ENCODE data around the gene KRTAP10-4.
"Not testable (repeated sequence)": the region's sequence is repeated elsewhere in the genome, so short reads cannot be mapped to it uniquely, and the experiment has no call there.

Gene KRTAP10-4

GRCh38 chr21:44599264-44600029, 25.9 kb downstream of the KRTAP10-4 start:
- no peak for DNase-seq (ENCODE audit: low read depth)

DNA sequence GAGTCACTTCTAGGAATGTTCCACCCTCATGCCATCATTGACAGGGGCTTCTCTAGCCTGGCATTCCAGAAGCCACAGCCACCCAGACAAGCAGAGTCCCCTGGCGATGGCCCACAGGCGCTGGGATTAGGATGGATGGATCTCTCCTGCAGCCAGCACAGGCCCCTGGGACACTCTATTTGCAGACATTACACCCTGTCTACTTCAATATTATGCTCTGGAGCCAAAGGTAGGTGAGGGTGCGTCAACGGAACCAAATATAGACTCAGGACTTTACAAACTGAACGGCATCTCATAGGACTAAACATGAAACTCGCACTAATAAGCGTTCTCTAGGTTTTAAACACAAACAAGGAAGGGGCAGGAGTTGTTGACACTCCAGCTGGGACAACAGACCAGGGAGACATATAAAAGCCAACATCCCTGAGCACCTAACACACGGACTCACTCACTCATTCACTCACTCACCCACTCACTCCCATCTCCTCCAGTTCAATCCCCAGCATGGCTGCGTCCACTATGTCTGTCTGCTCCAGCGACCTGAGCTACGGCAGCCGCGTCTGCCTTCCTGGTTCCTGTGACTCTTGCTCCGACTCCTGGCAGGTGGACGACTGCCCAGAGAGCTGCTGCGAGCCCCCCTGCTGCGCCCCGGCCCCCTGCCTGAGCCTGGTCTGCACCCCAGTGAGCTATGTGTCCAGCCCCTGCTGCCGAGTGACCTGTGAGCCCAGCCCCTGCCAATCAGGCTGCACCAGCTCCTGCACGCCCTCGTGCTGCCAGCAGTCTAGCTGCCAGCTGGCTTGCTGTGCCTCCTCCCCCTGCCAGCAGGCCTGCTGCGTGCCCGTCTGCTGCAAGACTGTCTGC, 26.8 kb downstream of the KRTAP10-4 start, which contains the start of gene KRTAP10-7:
Gene KRTAP10-7 (plus strand): TSS at position 480 of the 861 bp plus-strand sequence. CDS start 25 bp downstream, at position 505.
- not testable (repeated sequence) for DNase-seq (ENCODE audit: low read depth)

- not testable (repeated sequence) for DNase-seq (ENCODE audit: low read depth)
These were observed 27.6 kb downstream of the KRTAP10-4 start for GRCh38 chr21:44601091-44601490.

GRCh38 chr21:44601596-44602462, 28.3 kb downstream of the KRTAP10-4 start:
- no peak for DNase-seq (ENCODE audit: low read depth)

DNA sequence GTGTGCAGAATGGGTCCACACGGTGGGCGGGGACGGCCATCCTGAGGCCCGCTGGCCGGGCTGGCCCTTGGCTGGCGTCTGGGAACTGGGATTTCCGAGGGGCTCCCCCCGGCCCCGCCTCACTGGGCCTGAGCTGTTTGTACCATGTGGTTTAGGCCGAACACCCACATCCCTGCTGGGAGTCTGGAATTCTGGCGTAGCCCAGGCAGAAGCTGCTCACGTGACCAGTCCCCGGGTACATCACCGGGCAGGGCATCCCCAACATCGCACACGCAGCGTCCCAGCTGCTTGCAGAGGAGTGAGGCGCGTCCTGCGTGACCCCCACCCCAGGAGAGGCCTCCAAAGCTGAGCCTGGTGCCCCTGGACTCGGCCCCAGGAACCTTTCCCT, 28.9 kb downstream of the KRTAP10-4 start:
- no peak for DNase-seq (ENCODE audit: low read depth)

- no peak for DNase-seq (ENCODE audit: low read depth)
These were observed 29.8 kb downstream of the KRTAP10-4 start for GRCh38 chr21:44603109-44603875.

DNA sequence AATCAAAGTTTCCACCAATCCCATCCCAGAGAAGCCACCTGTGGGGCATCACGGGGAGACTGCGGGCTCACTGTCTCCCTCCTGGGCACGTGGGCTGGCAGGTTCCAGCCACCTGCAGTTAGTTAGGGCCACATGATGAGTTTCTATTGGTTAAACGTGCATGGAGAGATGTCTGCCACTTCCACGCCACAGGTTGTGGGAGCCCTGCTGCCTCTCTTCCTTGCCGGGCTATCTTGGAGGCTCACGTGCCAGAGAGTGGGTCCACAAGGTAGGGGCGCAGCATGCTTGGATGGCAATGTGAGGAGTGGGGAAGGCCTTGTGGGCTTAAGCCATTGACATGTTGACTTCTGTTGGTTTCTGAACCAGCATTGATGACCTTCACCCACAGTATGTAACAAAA, 30.4 kb downstream of the KRTAP10-4 start:
- no peak for DNase-seq (ENCODE audit: low read depth)

DNA sequence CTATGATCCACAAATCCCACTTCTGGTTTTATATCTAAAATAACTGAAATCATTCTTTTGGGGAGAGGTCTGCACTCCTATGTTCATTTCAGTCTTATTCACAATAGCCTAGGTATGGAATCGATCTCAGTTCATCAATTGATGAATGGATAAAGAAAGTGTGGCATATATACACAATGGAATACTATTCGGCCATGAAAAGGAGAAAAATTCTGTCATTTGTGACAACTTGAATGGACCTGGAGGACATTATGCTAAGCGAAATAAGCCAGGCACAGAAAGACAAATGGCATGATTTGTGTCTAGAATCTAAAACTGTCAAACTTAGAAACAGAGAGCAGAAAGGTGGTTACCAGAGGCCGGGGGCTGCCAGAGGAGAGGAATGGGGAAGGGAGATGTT, 33.0 kb downstream of the KRTAP10-4 start:
- DNase-seq (ENCODE audit: low read depth): no peak

- DNase-seq (ENCODE audit: low read depth): no peak
These were observed 35.7 kb downstream of the KRTAP10-4 start for GRCh38 chr21:44609193-44609592.

- not testable (repeated sequence) for DNase-seq (ENCODE audit: low read depth)
These were observed 36.8 kb downstream of the KRTAP10-4 start for GRCh38 chr21:44610157-44610843.

- no peak for DNase-seq (ENCODE audit: low read depth)
These were observed 38.0 kb downstream of the KRTAP10-4 start for GRCh38 chr21:44611551-44611950.

DNA sequence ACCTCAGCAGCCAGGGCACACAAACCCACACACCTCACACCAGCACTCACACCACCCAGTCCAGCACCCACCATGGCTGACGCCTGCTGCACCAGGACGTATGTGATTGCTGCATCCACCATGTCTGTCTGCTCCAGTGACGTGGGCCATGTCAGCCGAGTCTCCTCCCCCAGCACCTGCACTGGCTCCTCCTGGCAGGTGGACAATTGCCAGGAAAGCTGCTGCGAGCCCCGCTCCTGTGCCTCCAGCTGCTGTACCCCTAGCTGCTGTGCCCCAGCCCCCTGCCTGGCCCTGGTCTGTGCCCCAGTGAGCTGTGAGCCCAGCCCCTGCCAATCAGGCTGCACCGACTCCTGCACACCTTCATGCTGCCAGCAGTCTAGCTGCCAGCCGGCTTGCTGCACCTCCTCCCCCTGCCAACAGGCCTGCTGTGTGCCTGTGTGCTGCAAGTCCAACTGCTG, 38.5 kb downstream of the KRTAP10-4 start, which contains the start of gene KRTAP10-8:
Gene KRTAP10-8 (plus strand): TSS at position 51 of the 458 bp plus-strand sequence. CDS start 22 bp downstream, at position 73.
- no peak for DNase-seq (ENCODE audit: low read depth)

GRCh38 chr21:44612669-44613229, 39.2 kb downstream of the KRTAP10-4 start:
- no peak for DNase-seq (ENCODE audit: low read depth)

DNA sequence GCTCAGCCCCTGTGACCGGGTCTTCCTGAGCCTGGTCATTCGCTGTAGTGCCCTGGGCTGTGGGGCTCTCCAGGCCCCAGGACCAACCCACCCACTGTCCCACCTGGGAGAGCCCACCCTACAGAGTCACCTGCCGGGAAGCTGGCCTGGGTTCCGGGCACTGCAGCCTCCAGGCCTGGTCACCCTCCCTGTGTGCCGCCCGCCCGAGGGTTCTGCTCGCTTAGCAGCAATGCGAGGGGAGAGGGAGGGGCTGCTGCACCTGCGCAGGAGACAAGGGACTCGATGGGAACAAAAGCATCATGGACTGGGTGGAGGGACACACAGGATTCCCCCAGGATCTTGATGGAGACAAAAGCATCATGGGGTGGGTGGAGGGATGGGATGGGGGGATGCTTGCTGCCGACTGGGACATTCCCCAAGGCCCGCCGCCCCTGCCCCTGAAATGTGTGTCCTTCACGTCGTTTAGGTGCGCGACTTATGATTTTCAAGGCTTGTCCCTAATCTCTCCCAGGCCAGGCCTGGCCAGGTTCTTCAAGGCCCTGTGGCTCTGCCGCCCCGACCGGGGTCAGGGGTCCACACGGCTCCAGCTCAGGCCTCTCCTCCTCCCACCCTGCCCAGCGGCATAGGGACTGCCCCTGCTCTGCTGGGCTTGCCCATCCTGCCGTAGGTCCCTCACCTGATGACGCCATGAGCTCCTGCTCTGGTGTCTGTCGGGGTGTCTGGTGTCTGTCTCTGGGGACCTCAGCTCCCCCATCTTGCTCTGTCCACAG, 40.0 kb downstream of the KRTAP10-4 start:
- no peak for DNase-seq (ENCODE audit: low read depth)

DNA sequence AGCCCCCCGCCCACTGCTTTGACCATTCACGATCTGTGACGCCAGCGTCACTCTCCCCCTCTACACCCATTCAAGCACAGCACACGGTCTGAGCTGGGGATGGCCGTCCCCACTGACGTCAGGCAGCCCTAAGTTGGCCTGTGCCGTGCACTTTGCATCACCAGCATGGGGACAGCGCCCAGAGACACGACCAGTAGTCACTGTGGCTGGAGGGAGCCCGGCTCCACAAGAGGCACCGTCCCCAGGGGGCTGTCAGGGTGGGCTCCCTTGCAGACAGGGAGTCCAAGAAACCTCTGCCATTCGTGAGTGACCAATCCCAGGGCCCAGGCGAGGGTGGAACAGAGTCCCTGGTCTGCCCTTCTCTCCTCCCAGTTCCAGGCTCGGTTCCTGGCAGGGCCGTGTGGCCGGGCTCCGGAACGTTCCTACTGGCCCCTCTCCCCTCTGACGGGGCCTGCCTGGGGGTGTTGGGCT, 40.7 kb downstream of the KRTAP10-4 start:
- no peak for DNase-seq (ENCODE audit: low read depth)

GRCh38 chr21:44614961-44615391, 41.4 kb downstream of the KRTAP10-4 start:
- no peak for DNase-seq (ENCODE audit: low read depth)

DNA sequence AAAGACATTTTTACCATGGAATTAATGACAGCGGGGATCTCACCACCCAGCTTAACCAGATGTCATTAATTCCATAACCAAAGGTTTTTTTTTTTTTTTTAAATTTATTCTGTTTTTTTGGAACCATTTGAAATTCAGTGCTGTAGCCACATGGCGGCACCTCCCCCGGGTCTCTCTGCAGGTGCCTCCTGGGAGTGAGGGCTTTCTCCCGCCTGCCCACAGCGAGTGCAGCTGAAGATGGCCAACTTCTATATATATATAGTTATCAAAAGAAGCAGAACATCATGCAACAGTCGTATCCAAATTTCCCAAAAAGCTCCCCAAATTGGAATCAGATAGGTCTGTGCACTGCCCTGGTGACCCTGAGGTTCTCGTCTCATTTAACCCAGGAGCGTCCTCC, 41.9 kb downstream of the KRTAP10-4 start:
- DNase-seq (ENCODE audit: low read depth): no peak

- DNase-seq (ENCODE audit: low read depth): no peak
These were observed 42.5 kb downstream of the KRTAP10-4 start for GRCh38 chr21:44615911-44616590.

GRCh38 chr21:44616591-44616926, 43.0 kb downstream of the KRTAP10-4 start:
- DNase-seq (ENCODE audit: low read depth): no peak
